Osteoblast (primary cell): ENCODE results near the gene MAPKAPK3. TPM values are rescaled to one million over a fixed set of nuclear protein-coding genes. Genes with fewer than 3 reads are reported as not detected.

ENCODE experiments used
- DNase-seq: peaks from one replicate; pipeline ENCODE4 v3.0.0; 2011; ENCODE audit warnings: low spot score, mixed read lengths; ENCODE audit not compliant: insufficient read length; ENCODE audit errors: missing footprints
- H2AFZ ChIP-seq: 2 replicates; pipeline ENCODE4 v1.6.0; 2011; ENCODE audit warnings: mild to moderate bottlenecking, low read length
- H3K27ac ChIP-seq: 2 replicates; pipeline ENCODE4 v1.5.1; 2011; ENCODE audit warnings: mild to moderate bottlenecking, low read depth, low read length, moderate library complexity
- H3K27me3 ChIP-seq: 2 replicates; pipeline ENCODE4 v1.6.0; 2012; ENCODE audit warnings: mild to moderate bottlenecking, control low read depth, inconsistent platforms, low read length, moderate library complexity; ENCODE audit not compliant: insufficient read depth
- H3K36me3 ChIP-seq: 2 replicates; pipeline ENCODE4 v1.5.1; 2011; ENCODE audit warnings: mild to moderate bottlenecking, low read length, control low read depth, moderate library complexity; ENCODE audit not compliant: insufficient read depth
- H3K4me1 ChIP-seq: 2 replicates; pipeline ENCODE4 v1.5.1; 2011; ENCODE audit warnings: mild to moderate bottlenecking, low read length, control low read depth, moderate library complexity; ENCODE audit not compliant: insufficient read depth
- H3K4me2 ChIP-seq: 2 replicates; pipeline ENCODE4 v1.6.0; 2011; ENCODE audit warnings: mild to moderate bottlenecking, low read length; ENCODE audit not compliant: insufficient read depth
- H3K4me3 ChIP-seq: fragments of 200-600 bp; sonication (generic); 3 replicates; pipeline ENCODE4 v1.5.1; 2012; ENCODE audit warnings: mild to moderate bottlenecking, low read length, inconsistent platforms; ENCODE audit not compliant: insufficient read depth
- H3K79me2 ChIP-seq: 2 replicates; pipeline ENCODE4 v1.6.0; 2012; ENCODE audit warnings: mild to moderate bottlenecking, low read length, control low read depth, inconsistent platforms; ENCODE audit not compliant: insufficient read depth
- H3K9me3 ChIP-seq: 2 replicates; pipeline ENCODE4 v1.5.1; 2011; ENCODE audit warnings: low read depth, low read length, control low read depth
- H4K20me1 ChIP-seq: 2 replicates; pipeline ENCODE4 v1.6.0; 2012; ENCODE audit warnings: mild to moderate bottlenecking, low read length, control low read depth; ENCODE audit not compliant: insufficient read depth
- total RNA-seq: library from RNA; depleted of rRNA; stranded (reverse); fragments of >200 nt; gene quantifications from 2 replicates; pipeline ENCODE4 v1.2.3, GENCODE V29; 2012
- TF ChIP-seq, protein P1 (sequence below): IDR thresholded peaks from 2 replicates; pipeline ENCODE4 v1.5.1; 2011; ENCODE audit warnings: mild to moderate bottlenecking, low read depth, low read length, moderate library complexity; ENCODE audit errors: extremely low read depth

The MAPKAPK3 gene
- total RNA-seq, 1 donor = 56.5 TPM

DNA sequence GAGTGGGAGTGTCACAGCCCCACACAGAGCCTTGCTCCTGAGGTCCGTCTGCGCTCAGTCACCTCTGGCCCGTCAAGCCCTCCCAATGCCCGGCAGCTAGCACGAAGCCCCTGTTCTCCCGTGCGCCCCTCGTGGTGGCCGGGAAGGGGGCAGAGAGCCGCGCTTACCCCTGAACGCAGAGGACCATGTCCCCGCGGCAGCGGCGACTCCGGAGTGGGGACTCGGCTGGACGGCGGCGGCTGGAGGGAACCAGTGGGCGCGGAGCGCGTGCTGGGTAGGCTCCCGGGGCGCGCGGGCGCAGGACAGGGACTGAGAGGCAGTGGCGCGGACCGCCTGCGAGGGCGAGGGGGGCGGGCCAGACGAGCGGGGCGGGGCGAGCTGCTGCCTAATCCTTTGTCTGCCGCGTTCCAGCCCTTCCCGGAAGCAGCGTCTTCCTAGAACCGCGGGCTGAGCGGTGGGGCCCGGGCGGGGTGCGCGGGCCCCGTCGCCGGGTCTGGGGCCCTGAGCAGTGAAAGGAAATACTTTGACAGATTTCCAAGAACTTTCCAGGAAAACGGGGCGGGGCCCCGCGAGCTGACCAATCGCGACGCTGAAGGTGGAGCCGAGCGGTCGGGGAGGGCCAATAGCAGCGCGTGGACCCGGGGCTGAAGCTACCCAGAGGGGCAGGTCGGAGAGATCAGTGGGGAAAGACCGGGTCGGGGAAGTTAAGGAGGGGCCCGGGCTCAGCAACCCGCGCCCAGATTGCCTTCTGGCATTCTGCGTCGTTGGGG, 5.3 kb upstream of the MAPKAPK3 start, which contains the start of gene CISH:
Gene CISH (minus strand): TSS at position 311 of the 770 bp plus-strand sequence. CDS start 124 bp downstream, at position 187.
- Histone ChIP-seq H3K27me3 (no peaks in the 10 kb centered on the region), H2AFZ (peak within 1 kb of the TSS; percentile 88), H3K4me3 (peak within 1 kb of the TSS; percentile 79), H3K9me3 (no peaks in the 10 kb centered on the region), H3K4me1 (peaks cover 23% of the 10 kb centered on the region), H3K79me2 (no peaks in the 10 kb centered on the region), H3K4me2 (peak within 1 kb of the TSS; percentile 86), H4K20me1 (no peaks in the 10 kb centered on the region), H3K36me3 (peaks cover 8% of the 10 kb centered on the region), H3K27ac (peak within 1 kb of the TSS; percentile 36)
- TF ChIP-seq, protein P1, sequence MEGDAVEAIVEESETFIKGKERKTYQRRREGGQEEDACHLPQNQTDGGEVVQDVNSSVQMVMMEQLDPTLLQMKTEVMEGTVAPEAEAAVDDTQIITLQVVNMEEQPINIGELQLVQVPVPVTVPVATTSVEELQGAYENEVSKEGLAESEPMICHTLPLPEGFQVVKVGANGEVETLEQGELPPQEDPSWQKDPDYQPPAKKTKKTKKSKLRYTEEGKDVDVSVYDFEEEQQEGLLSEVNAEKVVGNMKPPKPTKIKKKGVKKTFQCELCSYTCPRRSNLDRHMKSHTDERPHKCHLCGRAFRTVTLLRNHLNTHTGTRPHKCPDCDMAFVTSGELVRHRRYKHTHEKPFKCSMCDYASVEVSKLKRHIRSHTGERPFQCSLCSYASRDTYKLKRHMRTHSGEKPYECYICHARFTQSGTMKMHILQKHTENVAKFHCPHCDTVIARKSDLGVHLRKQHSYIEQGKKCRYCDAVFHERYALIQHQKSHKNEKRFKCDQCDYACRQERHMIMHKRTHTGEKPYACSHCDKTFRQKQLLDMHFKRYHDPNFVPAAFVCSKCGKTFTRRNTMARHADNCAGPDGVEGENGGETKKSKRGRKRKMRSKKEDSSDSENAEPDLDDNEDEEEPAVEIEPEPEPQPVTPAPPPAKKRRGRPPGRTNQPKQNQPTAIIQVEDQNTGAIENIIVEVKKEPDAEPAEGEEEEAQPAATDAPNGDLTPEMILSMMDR = peak; percentile 26
- peak; percentile 99 for DNase-seq

DNA sequence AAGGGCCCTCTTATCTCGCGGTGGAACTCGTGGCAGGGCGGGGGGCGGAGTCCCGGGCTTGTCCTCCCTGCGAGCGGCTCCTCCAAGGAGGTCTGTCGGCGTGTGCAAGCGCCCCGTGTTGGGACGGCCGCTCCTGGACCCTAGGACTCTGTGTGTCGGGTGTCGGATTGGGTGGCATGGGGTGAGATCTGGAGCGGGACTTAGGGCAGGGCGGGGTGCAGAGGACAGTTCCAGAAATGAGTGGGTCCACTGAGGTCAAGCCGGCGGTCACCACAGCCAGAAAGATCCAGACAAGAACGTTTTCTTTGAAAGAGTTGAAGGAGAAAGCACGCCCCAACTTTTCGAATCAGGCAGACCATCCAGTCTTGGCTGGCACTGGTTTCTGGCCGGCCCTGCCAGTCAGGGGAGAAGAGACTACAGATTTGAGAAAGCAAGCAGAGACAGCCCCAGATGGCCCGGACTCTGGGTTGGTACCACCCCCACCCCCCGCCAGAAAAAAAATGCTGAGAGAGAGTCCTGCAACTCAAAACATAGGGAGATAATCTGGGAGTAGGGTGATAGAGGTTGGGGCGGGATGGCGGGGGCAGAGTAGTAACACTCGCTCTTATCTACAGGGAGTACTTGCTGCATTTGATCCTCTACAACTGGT, 4.6 kb upstream of the MAPKAPK3 start:
- H3K36me3 ChIP-seq = peaks cover 1% of the 10 kb centered on the region
- H4K20me1 ChIP-seq = no peaks in the 10 kb centered on the region
- TF ChIP-seq, protein P1 = no peak
- H3K27me3 ChIP-seq = no peaks in the 10 kb centered on the region
- H3K4me2 ChIP-seq = peak overlapping the region; percentile 86
- no peak overlapping the region for H3K27ac ChIP-seq
- H3K4me3 ChIP-seq = peak overlapping the region; percentile 79
- H3K4me1 ChIP-seq = peaks cover 23% of the 10 kb centered on the region
- no peaks in the 10 kb centered on the region for H3K9me3 ChIP-seq
- H2AFZ ChIP-seq = peak overlapping the region; percentile 88
- peak; percentile 79 for DNase-seq
- peaks cover 3% of the 10 kb centered on the region for H3K79me2 ChIP-seq

DNA sequence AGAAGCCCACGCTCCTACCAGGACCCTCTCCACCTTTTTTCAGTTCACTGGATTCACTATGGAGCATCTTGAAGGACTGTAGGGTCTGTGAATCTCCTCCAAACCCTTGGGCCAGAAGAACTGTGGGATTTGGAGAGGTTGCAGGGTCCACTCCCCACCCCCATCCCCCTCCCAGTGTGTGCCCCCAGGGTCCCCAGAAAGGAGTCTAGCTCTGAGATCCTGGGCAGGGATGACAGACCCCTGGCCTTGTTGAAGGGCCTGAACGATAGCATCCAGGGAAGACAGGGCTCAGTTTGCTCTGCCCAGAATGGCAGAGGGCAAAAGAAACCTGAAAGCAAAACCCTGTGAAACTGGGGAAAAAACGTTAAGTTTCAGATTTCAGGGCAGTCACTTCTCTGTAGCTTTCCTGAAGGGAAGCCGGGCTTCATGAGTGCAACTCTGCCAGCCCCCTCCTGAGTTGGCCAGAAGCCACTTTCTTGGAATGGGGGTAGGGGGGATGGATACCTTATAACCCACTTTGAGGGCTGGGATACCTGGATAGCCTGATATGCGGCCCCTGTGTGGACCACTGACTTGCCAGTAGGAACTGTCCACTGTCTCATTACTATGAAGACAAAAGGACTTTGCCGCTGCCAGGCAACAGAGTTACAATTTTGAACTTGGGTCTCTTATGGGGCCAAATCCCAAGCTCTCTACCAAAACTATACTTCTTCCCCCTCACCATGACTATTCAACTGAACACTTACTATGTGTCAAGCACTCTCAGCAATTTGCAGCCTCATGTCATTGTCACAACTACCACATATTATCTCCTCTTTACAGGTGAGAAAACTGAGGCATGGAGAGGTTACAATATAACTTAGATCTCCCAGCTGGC, 3.7 kb upstream of the MAPKAPK3 start:
- H3K4me1 ChIP-seq = peaks cover 30% of the 10 kb centered on the region
- peaks cover 12% of the 10 kb centered on the region for H3K79me2 ChIP-seq
- TF ChIP-seq, protein P1 = no peak
- no peak overlapping the region for H3K27ac ChIP-seq
- H2AFZ ChIP-seq = no peak overlapping the region
- no peak overlapping the region for H3K4me3 ChIP-seq
- H3K36me3 ChIP-seq = no peaks in the 10 kb centered on the region
- H4K20me1 ChIP-seq = no peaks in the 10 kb centered on the region
- H3K9me3 ChIP-seq = no peaks in the 10 kb centered on the region
- no peaks in the 10 kb centered on the region for H3K27me3 ChIP-seq
- H3K4me2 ChIP-seq = peak overlapping the region; percentile 86
- peak; percentile 29 for DNase-seq
